ENCODE results near the gene CIT.
"Not testable (repeated sequence)": the region's sequence is repeated elsewhere in the genome, so short reads cannot be mapped to it uniquely, and the experiment has no call there.

The CIT gene

DNA sequence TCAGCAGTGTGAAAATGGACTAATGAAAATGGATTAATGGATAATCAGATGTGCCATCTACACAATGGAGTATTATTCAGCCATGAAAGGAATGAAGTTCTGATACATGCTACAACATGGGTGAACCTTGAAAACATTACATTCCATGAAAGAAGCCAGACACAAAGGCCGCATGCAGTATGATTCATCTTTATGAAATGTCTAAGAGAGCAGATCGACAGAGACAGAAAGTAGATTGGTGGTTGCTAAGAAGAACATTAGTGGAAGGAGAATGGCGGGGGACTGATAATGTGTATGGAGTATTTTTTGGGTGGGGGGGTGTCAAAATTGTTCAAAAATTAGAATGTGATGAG, 161.9 kb downstream of the CIT start:
- Histone ChIP-seq H3K4me1 (ENCODE audit: control insufficient read depth, insufficient read depth, low read length) (peaks cover 6% of the 10 kb centered on the region; the same call in 1 of the 2 replicates), H3K36me3 (ENCODE audit: control insufficient read depth, insufficient read depth, low read length) (peaks cover 84% of the 10 kb centered on the region), H3K4me3 (ENCODE audit: low read depth, low read length) (no peak overlapping the region), H3K27ac (ENCODE audit: low read depth, low read length) (no peak overlapping the region), H3K9me3 (ENCODE audit: control insufficient read depth, insufficient read depth, low read depth, low read length) (no peaks in the 10 kb centered on the region), H3K9ac (ENCODE audit: low read length) (no peak overlapping the region), H3K27me3 (ENCODE audit: control insufficient read depth, insufficient read depth, low read length) (no peaks in the 10 kb centered on the region)

DNA sequence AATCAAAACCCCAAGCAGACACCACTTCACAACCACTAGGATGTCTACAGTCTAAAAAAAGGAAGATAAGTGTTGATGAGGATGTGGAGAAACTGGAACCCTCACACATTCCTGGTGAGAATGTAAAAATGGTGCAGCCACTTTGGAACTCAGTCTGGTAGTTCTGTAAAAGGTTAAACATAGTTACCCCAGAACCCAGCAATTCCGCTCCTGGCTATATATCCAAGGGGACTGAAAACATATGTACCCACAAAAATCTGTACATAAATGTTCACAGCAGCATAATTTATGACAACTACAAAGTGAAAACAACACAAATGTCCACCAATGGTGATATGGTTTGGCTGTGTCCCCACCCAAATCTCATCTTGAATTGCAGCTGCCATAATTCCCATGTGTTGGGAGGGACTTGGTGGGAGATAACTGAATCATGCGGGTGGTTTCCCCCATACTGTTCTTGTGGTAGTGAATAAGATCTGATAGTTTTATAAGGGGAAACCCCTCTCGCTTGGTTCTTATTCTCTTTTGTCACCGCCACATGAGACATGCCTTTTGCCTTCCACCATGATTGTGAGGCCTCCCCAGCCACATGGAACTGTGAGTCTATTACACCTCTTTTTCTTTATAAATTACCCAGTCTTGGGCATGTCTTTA, 162.4 kb downstream of the CIT start:
- Histone ChIP-seq H3K27ac (ENCODE audit: low read depth, low read length) (no peak overlapping the region), H3K9me3 (ENCODE audit: control insufficient read depth, insufficient read depth, low read depth, low read length) (no peaks in the 10 kb centered on the region), H3K27me3 (ENCODE audit: control insufficient read depth, insufficient read depth, low read length) (no peaks in the 10 kb centered on the region), H3K36me3 (ENCODE audit: control insufficient read depth, insufficient read depth, low read length) (peaks cover 84% of the 10 kb centered on the region), H3K4me1 (ENCODE audit: control insufficient read depth, insufficient read depth, low read length) (peaks cover 6% of the 10 kb centered on the region; the same call in 1 of the 2 replicates), H3K4me3 (ENCODE audit: low read depth, low read length) (no peak overlapping the region), H3K9ac (ENCODE audit: low read length) (no peak overlapping the region)

GRCh38 chr12:119713551-119714031, 163.5 kb downstream of the CIT start:
- Histone ChIP-seq H3K4me3 (ENCODE audit: low read depth, low read length) (no peak overlapping the region), H3K36me3 (ENCODE audit: control insufficient read depth, insufficient read depth, low read length) (peaks cover 85% of the 10 kb centered on the region), H3K9ac (ENCODE audit: low read length) (no peak overlapping the region), H3K4me1 (ENCODE audit: control insufficient read depth, insufficient read depth, low read length) (peaks cover 6% of the 10 kb centered on the region; the same call in 1 of the 2 replicates), H3K27me3 (ENCODE audit: control insufficient read depth, insufficient read depth, low read length) (no peaks in the 10 kb centered on the region), H3K9me3 (ENCODE audit: control insufficient read depth, insufficient read depth, low read depth, low read length) (no peaks in the 10 kb centered on the region), H3K27ac (ENCODE audit: low read depth, low read length) (no peak overlapping the region)

DNA sequence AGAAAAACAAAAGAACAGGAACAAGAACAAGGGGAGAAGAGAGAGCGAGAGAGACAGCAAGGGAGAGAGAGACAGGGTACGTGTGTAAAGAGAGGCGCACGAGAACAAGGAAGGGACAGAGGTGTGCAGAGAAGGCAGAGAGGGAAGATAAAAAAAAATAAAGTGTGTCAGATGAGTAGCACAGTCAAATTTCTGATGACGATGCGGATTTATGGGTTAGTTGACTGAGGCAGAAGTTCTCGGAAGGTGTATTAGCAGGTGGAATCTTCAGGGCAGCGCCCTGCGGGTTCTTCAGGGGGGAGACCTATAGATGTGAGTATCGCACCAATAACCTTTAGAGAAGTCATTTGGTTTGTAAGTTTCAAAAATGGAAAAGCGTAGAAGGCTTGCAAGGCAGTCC, 164.4 kb downstream of the CIT start:
- no peak overlapping the region for H3K9ac ChIP-seq (ENCODE audit: low read length)
- H3K9me3 ChIP-seq (ENCODE audit: control insufficient read depth, insufficient read depth, low read depth, low read length), result no peaks in the 10 kb centered on the region
- H3K27me3 ChIP-seq (ENCODE audit: control insufficient read depth, insufficient read depth, low read length), result no peaks in the 10 kb centered on the region
- H3K4me3 ChIP-seq (ENCODE audit: low read depth, low read length), result no peak overlapping the region
- H3K36me3 ChIP-seq (ENCODE audit: control insufficient read depth, insufficient read depth, low read length), result peaks cover 83% of the 10 kb centered on the region
- no peak overlapping the region for H3K27ac ChIP-seq (ENCODE audit: low read depth, low read length)
- peaks cover 6% of the 10 kb centered on the region; the same call in 1 of the 2 replicates for H3K4me1 ChIP-seq (ENCODE audit: control insufficient read depth, insufficient read depth, low read length)

DNA sequence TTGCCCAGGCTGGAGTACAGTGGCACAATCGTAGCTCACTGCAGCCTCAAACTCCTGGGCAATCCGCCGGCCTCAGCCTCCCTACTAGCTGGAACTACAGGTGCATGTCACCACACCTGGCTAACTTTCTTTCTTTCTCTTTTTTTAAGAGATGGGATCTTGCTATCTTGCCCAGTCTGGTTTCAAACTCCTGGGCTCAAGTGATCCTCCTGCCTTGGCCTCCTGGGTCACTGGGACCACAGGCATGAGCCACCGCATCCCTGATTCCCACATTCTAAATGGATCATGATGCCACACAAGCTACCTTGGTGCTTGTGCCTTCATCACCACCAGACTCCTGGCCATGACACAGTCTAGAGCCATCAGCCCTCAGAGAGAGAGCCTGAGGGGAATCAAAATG, 165.4 kb downstream of the CIT start:
- Histone ChIP-seq H3K27ac (ENCODE audit: low read depth, low read length) (no peak overlapping the region), H3K9ac (ENCODE audit: low read length) (no peak overlapping the region), H3K27me3 (ENCODE audit: control insufficient read depth, insufficient read depth, low read length) (no peaks in the 10 kb centered on the region), H3K9me3 (ENCODE audit: control insufficient read depth, insufficient read depth, low read depth, low read length) (no peaks in the 10 kb centered on the region), H3K4me3 (ENCODE audit: low read depth, low read length) (no peak overlapping the region), H3K4me1 (ENCODE audit: control insufficient read depth, insufficient read depth, low read length) (peaks cover 4% of the 10 kb centered on the region; the same call in 1 of the 2 replicates), H3K36me3 (ENCODE audit: control insufficient read depth, insufficient read depth, low read length) (peaks cover 89% of the 10 kb centered on the region)

DNA sequence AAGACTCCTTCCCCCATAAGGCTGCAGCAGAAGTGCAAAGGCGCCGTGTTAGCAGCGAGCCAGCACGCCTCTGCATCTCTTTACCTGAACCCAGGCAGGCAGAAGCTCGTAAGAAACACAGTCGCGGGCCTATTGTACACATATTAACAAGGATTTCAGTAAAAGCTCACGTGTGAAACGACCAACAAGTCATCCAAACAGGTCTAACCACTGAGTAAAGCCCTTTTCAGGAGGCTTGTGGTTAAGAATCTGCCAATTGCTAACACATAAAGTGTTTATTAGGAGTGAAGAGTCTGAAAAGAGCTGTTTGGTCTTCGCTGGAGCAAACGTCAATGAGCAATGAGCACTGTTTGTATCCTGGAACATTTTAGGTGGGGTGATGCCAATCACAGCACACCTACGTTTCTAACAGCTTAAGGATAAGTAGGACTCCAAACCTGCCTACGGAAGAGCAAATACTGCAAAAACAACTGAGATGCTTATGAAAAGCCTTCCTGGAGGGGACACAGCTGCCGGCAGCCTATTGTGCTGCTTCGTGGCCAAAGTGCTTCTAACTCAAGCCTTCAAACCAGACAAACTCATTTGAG, 166.1 kb downstream of the CIT start:
- H3K27me3 ChIP-seq (ENCODE audit: control insufficient read depth, insufficient read depth, low read length), result no peaks in the 10 kb centered on the region
- no peaks in the 10 kb centered on the region for H3K4me1 ChIP-seq (ENCODE audit: control insufficient read depth, insufficient read depth, low read length)
- H3K9ac ChIP-seq (ENCODE audit: low read length), result no peak overlapping the region
- no peaks in the 10 kb centered on the region for H3K9me3 ChIP-seq (ENCODE audit: control insufficient read depth, insufficient read depth, low read depth, low read length)
- H3K36me3 ChIP-seq (ENCODE audit: control insufficient read depth, insufficient read depth, low read length), result peaks cover 92% of the 10 kb centered on the region
- H3K4me3 ChIP-seq (ENCODE audit: low read depth, low read length), result no peak overlapping the region
- no peak overlapping the region for H3K27ac ChIP-seq (ENCODE audit: low read depth, low read length)

GRCh38 chr12:119710374-119710964, 166.7 kb downstream of the CIT start:
- H3K36me3 ChIP-seq (ENCODE audit: control insufficient read depth, insufficient read depth, low read length), result peaks cover 91% of the 10 kb centered on the region

GRCh38 chr12:119706427-119706826, 170.7 kb downstream of the CIT start:
- H3K27ac ChIP-seq (ENCODE audit: low read depth, low read length); H3K4me3 ChIP-seq (ENCODE audit: low read depth, low read length); H3K4me1 ChIP-seq (ENCODE audit: control insufficient read depth, insufficient read depth, low read length); H3K27me3 ChIP-seq (ENCODE audit: control insufficient read depth, insufficient read depth, low read length); H3K9ac ChIP-seq (ENCODE audit: low read length); H3K9me3 ChIP-seq (ENCODE audit: control insufficient read depth, insufficient read depth, low read depth, low read length): not testable (repeated sequence)
- peaks cover 85% of the 10 kb centered on the region for H3K36me3 ChIP-seq (ENCODE audit: control insufficient read depth, insufficient read depth, low read length)

More at GRCh38 chr12:119710374-119710964, 166.7 kb downstream of the CIT start:
- Histone ChIP-seq H3K27ac (ENCODE audit: low read depth, low read length) (no peak overlapping the region), H3K27me3 (ENCODE audit: control insufficient read depth, insufficient read depth, low read length) (no peaks in the 10 kb centered on the region), H3K9me3 (ENCODE audit: control insufficient read depth, insufficient read depth, low read depth, low read length) (no peaks in the 10 kb centered on the region), H3K4me1 (ENCODE audit: control insufficient read depth, insufficient read depth, low read length) (no peaks in the 10 kb centered on the region), H3K9ac (ENCODE audit: low read length) (no peak overlapping the region), H3K4me3 (ENCODE audit: low read depth, low read length) (no peak overlapping the region)

GRCh38 chr12:119705182-119705581, 171.9 kb downstream of the CIT start:
- H3K36me3 ChIP-seq (ENCODE audit: control insufficient read depth, insufficient read depth, low read length), result peaks cover 82% of the 10 kb centered on the region
- no peaks in the 10 kb centered on the region for H3K4me1 ChIP-seq (ENCODE audit: control insufficient read depth, insufficient read depth, low read length)
- no peaks in the 10 kb centered on the region for H3K27me3 ChIP-seq (ENCODE audit: control insufficient read depth, insufficient read depth, low read length)
- H3K9ac ChIP-seq (ENCODE audit: low read length), result no peak overlapping the region
- no peak overlapping the region for H3K27ac ChIP-seq (ENCODE audit: low read depth, low read length)
- H3K9me3 ChIP-seq (ENCODE audit: control insufficient read depth, insufficient read depth, low read depth, low read length), result no peaks in the 10 kb centered on the region
- H3K4me3 ChIP-seq (ENCODE audit: low read depth, low read length), result no peak overlapping the region

- no peaks in the 10 kb centered on the region for H3K9me3 ChIP-seq (ENCODE audit: control insufficient read depth, insufficient read depth, low read depth, low read length)
- H3K9ac ChIP-seq (ENCODE audit: low read length), result no peak overlapping the region
Measured at GRCh38 chr12:119704065-119704747, 172.9 kb downstream of the CIT start.

GRCh38 chr12:119700078-119700477, 177.0 kb downstream of the CIT start:
- no peaks in the 10 kb centered on the region for H3K9me3 ChIP-seq (ENCODE audit: control insufficient read depth, insufficient read depth, low read depth, low read length)
- no peaks in the 10 kb centered on the region for H3K4me1 ChIP-seq (ENCODE audit: control insufficient read depth, insufficient read depth, low read length)
- no peak overlapping the region for H3K27ac ChIP-seq (ENCODE audit: low read depth, low read length)
- H3K27me3 ChIP-seq (ENCODE audit: control insufficient read depth, insufficient read depth, low read length), result no peaks in the 10 kb centered on the region
- H3K36me3 ChIP-seq (ENCODE audit: control insufficient read depth, insufficient read depth, low read length), result peaks cover 77% of the 10 kb centered on the region
- no peak overlapping the region for H3K4me3 ChIP-seq (ENCODE audit: low read depth, low read length)
- no peak overlapping the region for H3K9ac ChIP-seq (ENCODE audit: low read length)

More at GRCh38 chr12:119704065-119704747, 172.9 kb downstream of the CIT start:
- Histone ChIP-seq H3K4me3 (ENCODE audit: low read depth, low read length) (no peak overlapping the region), H3K27ac (ENCODE audit: low read depth, low read length) (no peak overlapping the region), H3K27me3 (ENCODE audit: control insufficient read depth, insufficient read depth, low read length) (no peaks in the 10 kb centered on the region), H3K4me1 (ENCODE audit: control insufficient read depth, insufficient read depth, low read length) (no peaks in the 10 kb centered on the region), H3K36me3 (ENCODE audit: control insufficient read depth, insufficient read depth, low read length) (peaks cover 82% of the 10 kb centered on the region)
